Measurements from ENCODE around the gene ZNF70.

Gene ZNF70

DNA sequence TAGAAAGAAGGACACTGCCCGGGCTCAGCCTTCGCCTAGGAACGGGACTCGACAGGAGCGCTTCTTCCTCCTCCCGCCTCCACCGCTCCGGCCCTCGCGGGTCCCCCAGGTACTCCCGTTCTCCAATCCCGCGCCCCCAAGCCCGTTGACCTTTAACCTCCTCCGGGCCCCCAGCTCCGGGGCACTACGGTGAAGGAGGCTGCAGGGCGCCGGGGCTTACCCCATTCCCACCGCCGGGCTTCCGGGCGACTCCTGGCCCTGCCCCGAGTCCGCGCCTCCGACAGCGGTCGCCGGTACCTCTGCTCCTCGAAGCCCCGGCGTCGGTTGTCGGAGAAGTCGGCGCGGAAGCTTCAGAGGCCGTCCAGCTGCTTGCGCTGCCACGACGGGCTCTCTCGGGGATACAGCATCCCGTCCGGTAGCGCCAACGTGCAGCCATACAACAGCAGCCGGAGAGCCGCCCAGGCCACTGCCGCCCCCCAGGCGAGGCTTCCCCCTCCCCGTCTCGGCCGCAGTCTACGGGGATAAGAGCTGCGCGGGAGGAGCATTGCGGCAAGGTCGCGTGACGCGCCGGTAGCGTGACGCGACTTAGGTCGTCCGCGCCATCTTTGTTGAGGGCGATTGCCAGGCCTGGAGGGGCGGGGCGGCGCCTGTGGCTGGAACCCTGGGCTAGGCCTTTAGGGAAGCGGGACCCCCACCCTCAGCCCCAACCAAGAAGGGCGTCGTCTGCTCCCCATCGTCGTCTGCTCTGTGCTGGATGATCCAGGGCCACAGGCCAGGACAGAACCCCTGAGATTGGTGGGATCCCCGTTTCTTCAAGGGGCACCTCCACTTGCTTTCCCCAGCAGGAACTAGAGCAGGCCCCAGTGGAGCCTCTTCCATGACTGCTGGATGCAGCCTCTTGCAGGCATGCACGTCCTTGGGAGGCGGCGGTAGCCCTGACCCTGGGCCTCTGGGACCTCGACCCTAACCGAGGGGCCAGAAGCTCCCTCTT, 33.8 kb downstream of the ZNF70 start:
- peak; percentile 73 for DNase-seq

- no peak for DNase-seq
Measured at GRCh38 chr22:23715806-23716375, 35.0 kb downstream of the ZNF70 start.

DNA sequence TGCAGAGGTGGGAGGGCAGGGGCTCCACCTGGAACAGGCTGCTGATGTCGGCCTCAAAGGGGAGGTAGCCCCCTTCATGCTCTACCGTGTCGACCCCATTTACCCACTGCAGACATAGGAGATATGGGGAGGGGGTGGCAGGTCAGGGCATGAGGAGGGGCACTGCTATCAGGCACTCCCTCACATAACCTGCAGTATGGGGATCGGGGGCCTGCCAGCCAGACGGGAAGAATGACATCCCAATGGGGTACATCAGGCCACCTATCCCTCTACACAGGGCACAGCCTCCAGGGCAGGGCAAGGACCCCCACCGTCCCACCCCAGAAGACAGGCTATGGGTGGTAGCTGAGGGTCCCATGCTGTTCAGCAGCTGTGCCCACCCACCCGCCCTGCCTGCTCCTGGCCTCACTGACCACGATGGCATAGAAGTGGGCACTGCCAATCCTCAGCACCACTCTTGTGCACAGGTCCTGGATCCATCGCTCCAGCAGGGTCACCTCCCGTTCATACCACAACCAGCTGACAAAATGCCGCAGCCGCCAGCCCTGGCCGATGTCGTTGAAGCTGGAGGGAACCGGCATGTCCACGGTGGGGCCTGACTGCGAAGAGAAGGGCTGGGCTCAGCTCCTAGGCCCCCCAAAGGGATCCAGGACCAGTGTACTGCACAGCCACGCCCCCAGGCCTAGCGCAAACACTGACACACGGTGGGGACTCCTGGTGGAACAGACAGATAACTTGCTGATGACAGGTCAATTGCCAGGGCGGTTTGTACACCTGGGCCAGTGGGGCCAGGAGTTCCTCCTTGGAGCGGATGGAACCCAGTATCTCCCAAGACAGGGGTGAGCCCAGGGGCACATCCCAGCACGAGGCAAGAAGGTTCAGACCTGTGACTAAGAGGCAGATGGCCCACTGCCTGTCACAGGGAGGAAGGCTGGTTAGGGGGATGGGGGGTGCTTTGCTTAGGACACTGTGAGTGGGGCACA, 36.0 kb downstream of the ZNF70 start:
- no peak for DNase-seq

GRCh38 chr22:23713696-23714595, 37.0 kb downstream of the ZNF70 start:
- DNase-seq: no peak

GRCh38 chr22:23712256-23712655, 38.7 kb downstream of the ZNF70 start:
- DNase-seq: no peak

DNA sequence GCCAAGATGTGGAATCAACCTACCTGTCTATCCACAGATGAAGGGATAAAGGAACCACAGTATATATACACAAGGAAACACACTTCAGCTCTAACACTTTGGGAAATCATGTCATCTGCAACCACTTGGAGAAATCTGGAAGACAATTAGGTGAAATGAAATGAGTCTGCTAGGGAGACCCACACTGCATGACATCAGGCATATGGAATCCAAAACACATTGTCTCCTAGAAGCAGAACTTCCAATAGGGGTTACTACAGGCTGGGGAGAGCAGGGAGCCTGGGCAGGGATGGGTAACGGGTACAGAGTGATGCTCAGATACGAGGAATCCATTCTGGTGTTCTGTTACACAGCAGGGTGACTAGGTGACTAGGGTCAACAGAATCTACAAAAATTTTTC, 41.8 kb downstream of the ZNF70 start:
- no peak for DNase-seq

- no peak for DNase-seq
Measured at GRCh38 chr22:23708270-23708669, 42.6 kb downstream of the ZNF70 start.

- DNase-seq: no peak
Measured at GRCh38 chr22:23705358-23705757, 45.6 kb downstream of the ZNF70 start.

- DNase-seq: no peak
Measured at GRCh38 chr22:23704829-23705228, 46.1 kb downstream of the ZNF70 start.

GRCh38 chr22:23704062-23704461, 46.9 kb downstream of the ZNF70 start:
- DNase-seq: no peak

- DNase-seq: no peak
Measured at GRCh38 chr22:23700706-23701105, 50.2 kb downstream of the ZNF70 start.

GRCh38 chr22:23698673-23699235, 52.2 kb downstream of the ZNF70 start:
- no peak for DNase-seq

DNA sequence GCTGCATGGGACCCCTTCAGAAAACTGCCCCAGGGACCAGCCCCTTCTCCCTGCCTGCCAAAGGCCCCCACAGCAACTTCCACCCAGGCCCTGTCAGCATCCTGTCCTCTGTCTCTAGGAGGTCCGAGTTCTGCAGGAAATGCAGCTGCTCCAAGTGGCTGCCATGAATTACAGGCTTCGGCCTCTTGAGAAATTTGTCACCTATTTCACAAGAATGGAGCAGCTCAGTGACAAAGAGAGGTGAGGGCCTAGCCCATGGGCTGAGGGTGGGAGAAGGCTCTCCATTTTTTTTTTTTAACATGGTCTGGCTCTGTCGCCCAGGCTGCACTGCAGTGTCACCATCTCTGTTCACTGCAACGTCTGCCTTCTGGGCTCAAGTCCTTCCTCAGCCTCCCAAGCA, 52.8 kb downstream of the ZNF70 start:
- DNase-seq: no peak

GRCh38 chr22:23697031-23697970, 53.6 kb downstream of the ZNF70 start:
- DNase-seq: no peak

DNA sequence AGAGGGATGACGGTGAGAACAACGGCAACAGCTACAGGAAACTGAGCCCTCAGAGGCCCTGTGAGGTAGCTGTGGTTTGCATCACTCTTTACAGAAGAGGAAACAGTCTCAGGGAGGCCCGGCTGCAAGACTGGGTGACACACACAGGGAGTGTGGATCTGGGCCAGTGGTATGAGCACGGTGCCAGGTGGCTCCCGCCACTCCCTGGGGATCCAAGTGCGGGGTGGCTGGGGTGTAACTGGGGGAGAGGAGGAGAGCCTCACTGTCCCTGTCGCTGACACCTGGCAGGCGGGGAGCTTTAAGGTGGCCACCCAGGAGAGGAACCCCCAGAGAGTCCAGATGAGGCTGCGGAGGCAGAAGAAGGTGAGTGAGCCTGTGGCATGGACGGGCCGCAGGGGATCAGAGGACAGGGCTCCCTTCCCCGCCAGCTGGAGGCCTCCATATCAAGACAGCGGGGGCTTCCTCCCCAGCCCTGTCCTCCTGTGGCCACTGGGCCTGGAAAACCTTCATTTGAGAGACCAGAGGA, 54.5 kb downstream of the ZNF70 start:
- DNase-seq: peak; percentile 43

DNA sequence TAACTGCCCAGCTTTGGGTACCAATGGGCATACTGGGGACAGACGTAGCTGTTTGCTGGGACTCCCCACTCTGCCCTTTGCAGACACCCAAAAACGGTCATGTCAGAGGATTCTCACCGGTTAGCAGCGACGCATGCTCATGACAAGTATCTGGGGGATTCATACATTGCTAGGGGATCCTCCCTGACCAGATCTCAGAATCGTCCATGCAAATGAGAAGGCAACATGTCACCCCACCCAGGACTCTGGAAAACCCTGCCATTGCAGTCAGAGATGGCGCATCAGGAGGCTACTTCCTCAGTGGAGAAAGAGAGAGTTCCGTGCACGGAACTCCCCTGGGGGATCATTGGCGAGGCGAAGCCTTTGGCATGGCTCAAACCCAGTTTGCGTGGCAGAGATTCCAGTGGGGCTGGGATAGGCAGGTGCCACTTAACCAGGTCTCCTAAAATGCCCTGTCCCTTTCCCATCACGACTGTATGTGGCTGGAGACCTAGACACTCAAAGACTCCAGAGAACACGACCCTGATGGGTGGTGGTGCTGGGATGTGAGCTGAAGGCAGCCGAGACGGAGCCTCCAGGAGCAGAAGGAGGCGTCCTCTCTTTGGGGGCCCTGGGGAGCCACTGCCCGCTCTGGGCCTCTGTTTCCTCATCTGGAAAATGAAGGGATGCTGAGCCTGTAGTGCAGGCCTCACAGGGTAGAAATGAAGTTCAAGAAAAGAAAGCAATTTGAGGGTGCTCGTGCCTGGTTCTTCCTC, 55.2 kb downstream of the ZNF70 start:
- no peak for DNase-seq

GRCh38 chr22:23695141-23695540, 55.8 kb downstream of the ZNF70 start:
- no peak for DNase-seq

DNA sequence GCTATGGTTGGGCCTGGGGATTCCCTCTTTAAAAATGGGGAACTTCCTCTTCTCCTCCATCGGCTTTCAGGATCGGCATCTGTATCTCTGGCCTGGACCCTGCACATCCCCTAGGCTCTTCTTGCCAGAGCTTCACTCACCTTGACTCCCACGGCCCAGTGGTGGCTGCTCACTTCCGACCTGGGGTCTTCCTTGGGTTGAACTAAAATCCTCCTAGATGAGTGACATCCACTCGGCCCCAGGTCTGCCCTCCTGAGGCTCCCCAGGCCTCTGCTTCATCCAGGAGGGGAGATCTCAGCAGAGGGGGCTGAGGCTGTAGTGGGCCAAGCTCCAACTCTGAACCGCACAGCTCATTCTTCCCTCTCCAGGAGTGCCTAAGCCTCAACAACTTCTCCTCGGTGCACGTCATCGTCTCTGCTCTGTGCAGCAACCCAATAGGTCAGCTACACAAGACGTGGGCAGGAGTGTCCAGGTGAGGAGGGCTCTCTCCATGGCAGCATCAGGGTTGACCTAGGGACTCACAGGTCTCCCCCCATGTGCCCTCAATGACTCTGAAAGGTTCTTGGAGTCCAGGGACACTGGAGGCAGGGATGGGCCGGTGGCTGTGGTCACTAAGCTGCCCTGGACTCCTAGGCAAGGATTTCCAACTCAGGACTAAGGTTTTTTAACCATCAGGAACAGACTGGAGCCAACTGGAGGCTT, 56.8 kb downstream of the ZNF70 start:
- no peak for DNase-seq
